K562 (cell line): Measurements from ENCODE around the gene YBX2.

Experiments
- EZH2 ChIP-seq: IDR thresholded peaks from 2 replicates; pipeline ENCODE4 v1.6.1; 2012; ENCODE audit warnings: low read depth, mild to moderate bottlenecking, inconsistent platforms, low read length, borderline replicate concordance
- FOS ChIP-seq: IDR thresholded peaks from 3 replicates; pipeline ENCODE4 v1.6.1; 2011; ENCODE audit not compliant: insufficient read length; ENCODE audit errors: extremely low read depth
- SMC3 ChIP-seq: conservative IDR thresholded peaks from 2 replicates; pipeline ENCODE4 v1.6.1; 2011; ENCODE audit warnings: low read depth, low read length, improper control_type of control experiment; ENCODE audit not compliant: insufficient read depth
- ZNF174 ChIP-seq: fragments of 250-450 bp; sonication (Bioruptor Pico); IDR thresholded peaks from 2 replicates; pipeline ENCODE4 v1.4.0; 2020; ENCODE audit warnings: mild to moderate bottlenecking
- ZSCAN29 ChIP-seq: fragments of 450-650 bp; IDR thresholded peaks from 2 replicates; pipeline ENCODE4 v1.6.1; 2017
- TF ChIP-seq, protein P1 (sequence below), 2 experiments: fragments of 450-650 bp; formaldehyde crosslinking in 1 of 2; IDR thresholded peaks; 2 replicates each; pipeline versions ENCODE4 v1.4.0 to v1.6.1; 2014 to 2020; ENCODE audit warnings: mild to moderate bottlenecking in 2 of 2, borderline replicate concordance in 1 of 2, low read depth in 1 of 2
- TF ChIP-seq, protein P2 (sequence below), 3 experiments: IDR thresholded peaks in 2 of 3; conservative IDR thresholded peaks in 1 of 3; 2 replicates each; pipeline ENCODE4 v1.5.1; 2011 to 2012; ENCODE audit warnings: low read length in 3 of 3, mild to moderate bottlenecking in 3 of 3, control low read depth in 2 of 3, improper control_type of control experiment in 1 of 3, inconsistent platforms in 1 of 3, low read depth in 1 of 3, mixed read lengths in 1 of 3, moderate library complexity in 1 of 3; ENCODE audit not compliant: insufficient read depth in 2 of 3
- TF ChIP-seq, protein P3 (sequence below): sonication (generic); formaldehyde crosslinking; IDR thresholded peaks from 2 replicates; pipeline ENCODE4 v1.8.1; 2023; ENCODE audit warnings: mild to moderate bottlenecking, missing genetic modification reagents
- TF ChIP-seq, protein P4 (sequence below): IDR thresholded peaks from 3 replicates; pipeline ENCODE4 v1.6.1; 2011; ENCODE audit warnings: borderline replicate concordance, mild to moderate bottlenecking, moderate library complexity; ENCODE audit not compliant: insufficient read length; ENCODE audit errors: extremely low read depth

DNA sequence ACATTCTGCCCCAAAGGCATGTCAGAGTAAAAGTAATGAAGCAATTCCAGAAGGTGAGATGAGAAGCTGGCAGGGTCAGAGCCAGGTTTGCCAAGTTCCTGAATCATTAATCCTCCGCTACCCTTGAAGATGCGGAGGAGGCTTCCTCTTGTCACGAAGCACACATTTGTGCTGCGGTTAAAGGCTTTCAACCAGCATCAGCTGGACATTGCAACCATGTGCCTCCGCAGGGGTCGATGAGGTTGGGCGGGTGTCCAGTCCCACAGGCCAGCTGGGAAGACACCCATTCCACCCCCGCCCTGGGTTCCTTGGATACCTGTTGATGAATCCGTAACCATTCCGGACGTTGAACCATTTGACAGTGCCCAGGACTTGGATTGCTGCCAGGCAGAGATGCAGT lies 1.3 kb downstream of the YBX2 start:
- TF ChIP-seq, protein P1, sequence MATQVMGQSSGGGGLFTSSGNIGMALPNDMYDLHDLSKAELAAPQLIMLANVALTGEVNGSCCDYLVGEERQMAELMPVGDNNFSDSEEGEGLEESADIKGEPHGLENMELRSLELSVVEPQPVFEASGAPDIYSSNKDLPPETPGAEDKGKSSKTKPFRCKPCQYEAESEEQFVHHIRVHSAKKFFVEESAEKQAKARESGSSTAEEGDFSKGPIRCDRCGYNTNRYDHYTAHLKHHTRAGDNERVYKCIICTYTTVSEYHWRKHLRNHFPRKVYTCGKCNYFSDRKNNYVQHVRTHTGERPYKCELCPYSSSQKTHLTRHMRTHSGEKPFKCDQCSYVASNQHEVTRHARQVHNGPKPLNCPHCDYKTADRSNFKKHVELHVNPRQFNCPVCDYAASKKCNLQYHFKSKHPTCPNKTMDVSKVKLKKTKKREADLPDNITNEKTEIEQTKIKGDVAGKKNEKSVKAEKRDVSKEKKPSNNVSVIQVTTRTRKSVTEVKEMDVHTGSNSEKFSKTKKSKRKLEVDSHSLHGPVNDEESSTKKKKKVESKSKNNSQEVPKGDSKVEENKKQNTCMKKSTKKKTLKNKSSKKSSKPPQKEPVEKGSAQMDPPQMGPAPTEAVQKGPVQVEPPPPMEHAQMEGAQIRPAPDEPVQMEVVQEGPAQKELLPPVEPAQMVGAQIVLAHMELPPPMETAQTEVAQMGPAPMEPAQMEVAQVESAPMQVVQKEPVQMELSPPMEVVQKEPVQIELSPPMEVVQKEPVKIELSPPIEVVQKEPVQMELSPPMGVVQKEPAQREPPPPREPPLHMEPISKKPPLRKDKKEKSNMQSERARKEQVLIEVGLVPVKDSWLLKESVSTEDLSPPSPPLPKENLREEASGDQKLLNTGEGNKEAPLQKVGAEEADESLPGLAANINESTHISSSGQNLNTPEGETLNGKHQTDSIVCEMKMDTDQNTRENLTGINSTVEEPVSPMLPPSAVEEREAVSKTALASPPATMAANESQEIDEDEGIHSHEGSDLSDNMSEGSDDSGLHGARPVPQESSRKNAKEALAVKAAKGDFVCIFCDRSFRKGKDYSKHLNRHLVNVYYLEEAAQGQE (IDR thresholded peaks at IDR 0.05; ENCODE audit: borderline replicate concordance) = no peak
- TF ChIP-seq, protein P1 (CRISPR knock-in tag; IDR thresholded peaks at IDR 0.05; ENCODE audit: low read depth) = no peak
- TF ChIP-seq FOS (no peak), SMC3 (no peak), ZSCAN29 (no peak), EZH2 (no peak), ZNF174 (CRISPR knock-in tag) (no peak)
- TF ChIP-seq, protein P2, sequence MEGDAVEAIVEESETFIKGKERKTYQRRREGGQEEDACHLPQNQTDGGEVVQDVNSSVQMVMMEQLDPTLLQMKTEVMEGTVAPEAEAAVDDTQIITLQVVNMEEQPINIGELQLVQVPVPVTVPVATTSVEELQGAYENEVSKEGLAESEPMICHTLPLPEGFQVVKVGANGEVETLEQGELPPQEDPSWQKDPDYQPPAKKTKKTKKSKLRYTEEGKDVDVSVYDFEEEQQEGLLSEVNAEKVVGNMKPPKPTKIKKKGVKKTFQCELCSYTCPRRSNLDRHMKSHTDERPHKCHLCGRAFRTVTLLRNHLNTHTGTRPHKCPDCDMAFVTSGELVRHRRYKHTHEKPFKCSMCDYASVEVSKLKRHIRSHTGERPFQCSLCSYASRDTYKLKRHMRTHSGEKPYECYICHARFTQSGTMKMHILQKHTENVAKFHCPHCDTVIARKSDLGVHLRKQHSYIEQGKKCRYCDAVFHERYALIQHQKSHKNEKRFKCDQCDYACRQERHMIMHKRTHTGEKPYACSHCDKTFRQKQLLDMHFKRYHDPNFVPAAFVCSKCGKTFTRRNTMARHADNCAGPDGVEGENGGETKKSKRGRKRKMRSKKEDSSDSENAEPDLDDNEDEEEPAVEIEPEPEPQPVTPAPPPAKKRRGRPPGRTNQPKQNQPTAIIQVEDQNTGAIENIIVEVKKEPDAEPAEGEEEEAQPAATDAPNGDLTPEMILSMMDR (IDR thresholded peaks at IDR 0.05 in 2 of 3, conservative IDR thresholded peaks at IDR 0.05 in 1 of 3; ENCODE audit: insufficient read depth in 2 of 3, low read depth in 1 of 3, low read length in 3 of 3) = no peak
- TF ChIP-seq, protein P3, sequence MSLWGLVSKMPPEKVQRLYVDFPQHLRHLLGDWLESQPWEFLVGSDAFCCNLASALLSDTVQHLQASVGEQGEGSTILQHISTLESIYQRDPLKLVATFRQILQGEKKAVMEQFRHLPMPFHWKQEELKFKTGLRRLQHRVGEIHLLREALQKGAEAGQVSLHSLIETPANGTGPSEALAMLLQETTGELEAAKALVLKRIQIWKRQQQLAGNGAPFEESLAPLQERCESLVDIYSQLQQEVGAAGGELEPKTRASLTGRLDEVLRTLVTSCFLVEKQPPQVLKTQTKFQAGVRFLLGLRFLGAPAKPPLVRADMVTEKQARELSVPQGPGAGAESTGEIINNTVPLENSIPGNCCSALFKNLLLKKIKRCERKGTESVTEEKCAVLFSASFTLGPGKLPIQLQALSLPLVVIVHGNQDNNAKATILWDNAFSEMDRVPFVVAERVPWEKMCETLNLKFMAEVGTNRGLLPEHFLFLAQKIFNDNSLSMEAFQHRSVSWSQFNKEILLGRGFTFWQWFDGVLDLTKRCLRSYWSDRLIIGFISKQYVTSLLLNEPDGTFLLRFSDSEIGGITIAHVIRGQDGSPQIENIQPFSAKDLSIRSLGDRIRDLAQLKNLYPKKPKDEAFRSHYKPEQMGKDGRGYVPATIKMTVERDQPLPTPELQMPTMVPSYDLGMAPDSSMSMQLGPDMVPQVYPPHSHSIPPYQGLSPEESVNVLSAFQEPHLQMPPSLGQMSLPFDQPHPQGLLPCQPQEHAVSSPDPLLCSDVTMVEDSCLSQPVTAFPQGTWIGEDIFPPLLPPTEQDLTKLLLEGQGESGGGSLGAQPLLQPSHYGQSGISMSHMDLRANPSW (CRISPR knock-in tag) = no peak
- TF ChIP-seq, protein P4, sequence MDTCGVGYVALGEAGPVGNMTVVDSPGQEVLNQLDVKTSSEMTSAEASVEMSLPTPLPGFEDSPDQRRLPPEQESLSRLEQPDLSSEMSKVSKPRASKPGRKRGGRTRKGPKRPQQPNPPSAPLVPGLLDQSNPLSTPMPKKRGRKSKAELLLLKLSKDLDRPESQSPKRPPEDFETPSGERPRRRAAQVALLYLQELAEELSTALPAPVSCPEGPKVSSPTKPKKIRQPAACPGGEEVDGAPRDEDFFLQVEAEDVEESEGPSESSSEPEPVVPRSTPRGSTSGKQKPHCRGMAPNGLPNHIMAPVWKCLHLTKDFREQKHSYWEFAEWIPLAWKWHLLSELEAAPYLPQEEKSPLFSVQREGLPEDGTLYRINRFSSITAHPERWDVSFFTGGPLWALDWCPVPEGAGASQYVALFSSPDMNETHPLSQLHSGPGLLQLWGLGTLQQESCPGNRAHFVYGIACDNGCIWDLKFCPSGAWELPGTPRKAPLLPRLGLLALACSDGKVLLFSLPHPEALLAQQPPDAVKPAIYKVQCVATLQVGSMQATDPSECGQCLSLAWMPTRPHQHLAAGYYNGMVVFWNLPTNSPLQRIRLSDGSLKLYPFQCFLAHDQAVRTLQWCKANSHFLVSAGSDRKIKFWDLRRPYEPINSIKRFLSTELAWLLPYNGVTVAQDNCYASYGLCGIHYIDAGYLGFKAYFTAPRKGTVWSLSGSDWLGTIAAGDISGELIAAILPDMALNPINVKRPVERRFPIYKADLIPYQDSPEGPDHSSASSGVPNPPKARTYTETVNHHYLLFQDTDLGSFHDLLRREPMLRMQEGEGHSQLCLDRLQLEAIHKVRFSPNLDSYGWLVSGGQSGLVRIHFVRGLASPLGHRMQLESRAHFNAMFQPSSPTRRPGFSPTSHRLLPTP = no peak
